MM.1S (cell line): Measurements from ENCODE around the gene KIRREL3.

ENCODE experiments used
- CTCF ChIP-seq: fragments of 300-600 bp; sonication (generic); IDR thresholded peaks from 2 replicates; pipeline ENCODE4 v1.5.1; 2016; ENCODE audit warnings: antibody characterized with exemption, low read length, mixed read lengths
- EZH2 ChIP-seq: fragments of 300-600 bp; sonication (generic); optimal IDR thresholded peaks from 2 replicates; pipeline ENCODE3; 2017; ENCODE audit warnings: low read depth, mild to moderate bottlenecking, antibody characterized with exemption, low read length, mixed read lengths

GRCh38 chr11:126479178-126479930 lies 521.2 kb downstream of the KIRREL3 start:
- TF ChIP-seq CTCF (no peak), EZH2 (no peak)
